NCI-H2171 treated with DMSO at 0.1 percent for 48 hours (cell line): ENCODE results near the gene CDC37.
"Not testable (repeated sequence)": the region's sequence is repeated elsewhere in the genome, so short reads cannot be mapped to it uniquely, and the experiment has no call there.

ENCODE experiments used
- DNase-seq: peaks from one replicate; lab custom pipeline; 2025; lab: John Stamatoyannopoulos, UW

Gene CDC37

DNA sequence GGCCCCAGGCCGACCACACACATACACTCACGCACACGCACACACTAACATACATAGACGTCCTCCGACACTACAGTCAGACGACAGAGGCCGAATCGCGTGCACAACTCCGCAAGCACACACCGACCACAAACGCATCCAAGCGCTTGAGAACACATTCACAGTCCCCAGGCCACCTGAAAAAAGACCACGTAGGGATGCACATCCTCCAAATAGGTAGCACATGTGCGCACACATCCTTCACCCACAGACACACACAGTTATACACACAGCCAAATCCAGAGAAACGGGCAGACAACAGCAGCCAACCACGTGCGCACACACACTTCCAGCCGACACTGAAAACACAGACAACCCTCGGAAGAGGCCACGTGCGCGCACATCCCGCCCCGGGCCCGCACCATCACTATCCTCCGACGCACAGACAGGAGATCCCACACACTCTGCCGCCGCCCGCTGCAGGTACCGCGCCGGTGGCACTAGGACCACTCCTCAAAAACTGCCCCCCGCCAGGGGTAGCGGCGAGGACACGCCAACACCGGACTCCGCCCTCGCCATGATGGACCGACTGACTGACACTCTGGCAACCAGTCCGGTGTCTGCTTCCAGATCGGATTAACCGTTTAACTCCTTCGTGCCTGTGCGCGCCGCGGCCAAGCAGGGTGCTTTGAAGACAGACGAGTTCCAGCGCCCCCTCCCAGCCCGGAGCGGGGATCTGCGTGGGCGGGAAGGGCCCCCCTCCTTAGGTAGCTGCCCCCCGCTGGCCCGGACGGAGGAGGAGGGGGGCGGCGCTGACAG, 16.5 kb upstream of the CDC37 start:
- peak; percentile 97 for DNase-seq

- DNase-seq, result no peak
Measured at GRCh38 chr19:10419200-10419645, 15.9 kb upstream of the CDC37 start.

DNA sequence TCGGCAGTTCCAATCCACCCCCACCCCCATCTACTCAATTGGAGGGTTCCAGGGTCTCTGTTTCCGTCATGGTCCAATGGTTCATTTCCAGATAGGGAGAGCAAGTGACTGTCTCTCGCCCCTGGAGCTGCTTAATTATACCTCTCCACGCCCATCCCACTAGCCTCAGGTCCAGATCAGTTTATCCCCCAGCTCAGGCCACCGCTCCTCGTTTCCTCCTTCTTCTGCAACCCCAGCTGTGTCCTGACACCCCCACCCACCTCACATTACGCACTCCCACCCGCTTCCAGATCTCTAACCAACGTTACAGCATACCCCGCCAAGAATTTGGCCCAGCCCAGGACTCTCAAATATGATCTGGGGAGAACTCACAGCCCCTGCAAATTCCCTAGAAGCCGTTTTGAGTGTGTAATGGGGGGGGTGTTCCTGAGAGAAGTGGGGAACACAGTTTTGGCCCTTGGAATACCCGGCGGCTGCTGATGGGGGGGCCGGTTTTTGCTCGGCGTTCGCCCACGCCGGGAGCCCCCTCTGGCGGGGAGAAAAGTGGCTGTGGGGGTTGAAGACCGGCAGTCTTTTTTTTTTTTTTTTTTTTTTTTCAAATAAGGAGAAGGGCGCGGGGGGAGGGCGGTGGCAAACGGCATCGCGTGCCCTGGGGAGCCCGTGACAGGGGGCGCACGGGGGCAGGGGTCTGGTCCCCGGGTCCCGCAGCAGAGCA, 15.3 kb upstream of the CDC37 start:
- DNase-seq, result peak; percentile 75

- DNase-seq, result no peak
Measured at GRCh38 chr19:10418235-10418484, 14.8 kb upstream of the CDC37 start.

DNA sequence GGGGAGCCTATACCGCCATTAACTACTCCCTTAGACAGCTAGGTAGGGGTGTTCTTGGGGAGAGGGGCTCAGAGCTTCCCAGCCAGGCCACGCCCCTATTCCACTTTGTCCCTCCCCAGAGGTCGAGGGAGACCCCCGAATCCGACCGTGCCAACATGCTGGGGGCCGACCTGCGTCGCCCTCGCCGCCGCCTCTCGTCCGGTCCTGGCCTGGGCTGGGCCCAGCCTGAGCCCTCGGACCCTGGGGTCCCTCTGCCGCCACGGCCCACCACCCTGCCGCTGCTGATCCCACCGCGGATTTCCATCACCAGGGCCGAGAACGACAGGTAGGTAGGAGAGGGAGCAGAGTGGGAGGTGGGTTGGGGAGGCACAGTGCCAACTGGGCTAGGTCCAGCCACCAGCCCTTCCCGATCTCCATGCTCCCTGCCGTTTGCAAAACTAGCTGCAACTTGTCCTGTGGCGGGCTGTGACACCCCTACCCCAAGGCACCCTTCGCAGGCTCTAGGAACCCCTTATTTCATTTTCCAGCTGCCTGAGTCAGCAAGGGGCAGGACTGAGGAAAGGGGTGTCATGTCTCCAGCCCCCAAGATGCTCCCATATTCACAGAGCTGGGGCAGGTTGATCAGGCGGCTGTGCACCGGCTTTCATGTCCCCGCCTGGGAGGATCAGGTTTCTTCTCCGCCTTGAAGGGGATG, 14.3 kb upstream of the CDC37 start:
- peak; percentile 83 for DNase-seq

GRCh38 chr19:10416380-10417257, 13.3 kb upstream of the CDC37 start:
- DNase-seq, result peak; percentile 92

- no peak for DNase-seq
Measured at GRCh38 chr19:10416083-10416379, 12.7 kb upstream of the CDC37 start.

- no peak for DNase-seq
Measured at GRCh38 chr19:10412257-10412977, 9.1 kb upstream of the CDC37 start.

GRCh38 chr19:10411224-10411623, 7.9 kb upstream of the CDC37 start:
- DNase-seq, result not testable (repeated sequence)

DNA sequence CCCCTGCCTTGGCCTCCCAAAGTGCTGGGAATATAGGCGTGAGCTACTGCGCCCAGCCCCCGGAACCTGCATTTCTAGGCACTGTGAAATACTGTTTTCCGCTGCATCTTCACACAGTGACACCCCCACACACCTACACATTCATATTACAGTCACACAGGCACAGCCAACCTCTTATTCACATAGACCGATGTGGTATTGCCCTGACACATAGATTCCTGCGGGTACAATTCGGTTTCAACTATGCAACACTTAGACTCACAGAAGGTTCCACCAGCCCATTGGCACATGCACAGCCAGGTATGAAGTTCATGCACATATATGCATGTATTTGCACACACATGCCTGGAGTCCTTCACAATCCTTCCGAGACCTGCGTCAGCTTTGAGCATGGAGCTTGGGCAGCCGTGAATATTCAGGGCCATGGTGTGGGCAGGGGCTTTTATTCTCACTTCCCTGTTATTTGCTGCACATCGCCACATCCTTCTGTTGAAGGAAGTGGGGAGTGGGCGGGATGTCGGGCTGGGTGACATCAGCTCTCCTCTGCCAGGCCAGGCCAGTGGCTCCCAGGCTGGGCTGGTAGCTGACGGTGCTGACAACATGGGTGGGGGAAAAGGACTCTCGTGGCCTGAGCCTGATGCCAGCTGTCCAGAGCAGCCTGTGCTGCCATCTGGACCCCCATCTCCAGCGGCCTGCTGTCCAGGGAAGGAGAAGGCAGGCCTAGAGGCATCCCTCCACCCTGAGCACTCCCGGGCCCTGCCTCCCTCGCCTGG, 5.4 kb upstream of the CDC37 start:
- DNase-seq, result no peak

DNA sequence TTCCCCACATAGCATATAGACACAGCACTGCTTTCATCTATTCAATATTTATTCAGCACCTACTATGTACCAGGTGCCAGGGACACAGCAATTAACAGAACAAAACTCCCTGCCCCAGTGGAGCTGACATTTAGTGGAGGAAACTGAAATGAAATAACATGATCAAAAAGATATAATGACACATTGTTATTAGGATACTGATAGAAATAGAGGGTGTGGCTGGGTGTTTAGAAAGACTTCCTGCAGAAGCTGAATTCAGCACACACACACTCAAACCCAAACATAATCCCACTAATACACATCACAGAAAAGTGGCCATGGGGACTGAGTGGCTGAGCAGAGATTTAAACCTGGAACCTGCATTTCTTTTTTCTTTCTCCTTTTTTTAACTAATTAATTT, 3.8 kb upstream of the CDC37 start:
- no peak for DNase-seq

DNA sequence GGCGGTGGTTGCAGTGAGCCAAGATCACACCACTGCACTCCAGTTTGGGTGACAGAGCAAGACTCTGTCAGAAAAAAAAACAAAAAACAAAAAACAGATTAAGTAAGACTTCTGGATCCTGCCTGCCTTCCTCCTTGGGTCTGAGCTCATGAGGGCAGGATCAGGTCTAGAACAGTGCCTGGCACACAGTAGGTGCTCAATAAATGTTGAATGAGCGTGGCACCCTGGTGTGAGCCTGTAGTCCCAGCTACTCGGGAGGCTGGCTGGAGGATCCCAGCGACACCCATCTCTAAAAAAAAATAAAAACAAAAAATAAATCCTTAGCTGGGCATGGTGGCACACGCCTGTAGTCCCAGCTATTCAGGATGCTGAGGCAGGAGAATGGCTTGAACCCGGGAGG, 2.8 kb upstream of the CDC37 start:
- no peak for DNase-seq

DNA sequence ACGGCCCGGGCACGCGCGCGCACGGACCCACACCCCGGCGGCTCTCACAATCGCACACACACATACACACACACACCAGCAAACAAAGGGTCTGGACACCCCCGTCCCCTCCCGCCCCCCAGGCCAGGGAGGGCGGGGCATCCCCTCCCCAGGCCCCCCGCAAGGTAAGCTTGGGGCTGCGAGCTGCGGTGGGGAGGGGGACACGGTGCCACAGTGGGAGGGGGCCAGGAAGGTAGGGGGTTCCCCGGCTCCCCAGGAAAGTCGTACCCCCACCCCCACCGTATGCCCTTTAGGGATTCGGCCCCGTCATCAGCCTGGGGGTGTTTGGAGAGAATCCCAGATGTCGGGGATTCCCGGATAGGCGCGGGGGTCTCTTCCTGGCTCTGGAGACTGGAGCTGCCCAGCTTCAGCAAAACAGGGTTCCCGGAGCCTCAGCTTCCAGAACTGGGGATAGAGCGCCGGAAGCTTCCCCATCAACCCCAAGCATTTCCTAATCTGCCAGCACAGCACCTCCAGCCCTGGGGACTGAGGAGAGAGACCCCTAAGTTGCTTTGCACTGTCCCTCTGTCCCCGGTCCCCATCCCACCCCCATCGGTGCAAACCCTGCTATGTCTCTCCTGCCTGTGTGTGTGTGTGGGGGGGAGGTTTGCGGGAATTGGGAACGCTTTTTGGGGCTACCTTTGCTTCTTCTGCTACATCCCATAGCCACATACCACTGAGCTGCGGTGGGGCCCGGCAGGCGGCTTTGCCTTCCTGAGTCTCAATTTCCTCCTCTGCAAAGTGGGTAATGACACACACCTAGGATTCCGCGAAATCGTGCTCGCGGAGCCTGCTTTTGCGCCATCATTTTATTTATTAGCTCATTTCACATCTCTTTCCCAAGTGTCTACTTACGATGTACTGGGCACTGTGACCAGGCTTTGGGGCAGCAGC, 1.8 kb upstream of the CDC37 start:
- no peak for DNase-seq

- no peak for DNase-seq
Measured at GRCh38 chr19:10402441-10403038, 802 bp downstream of the CDC37 start.

DNA sequence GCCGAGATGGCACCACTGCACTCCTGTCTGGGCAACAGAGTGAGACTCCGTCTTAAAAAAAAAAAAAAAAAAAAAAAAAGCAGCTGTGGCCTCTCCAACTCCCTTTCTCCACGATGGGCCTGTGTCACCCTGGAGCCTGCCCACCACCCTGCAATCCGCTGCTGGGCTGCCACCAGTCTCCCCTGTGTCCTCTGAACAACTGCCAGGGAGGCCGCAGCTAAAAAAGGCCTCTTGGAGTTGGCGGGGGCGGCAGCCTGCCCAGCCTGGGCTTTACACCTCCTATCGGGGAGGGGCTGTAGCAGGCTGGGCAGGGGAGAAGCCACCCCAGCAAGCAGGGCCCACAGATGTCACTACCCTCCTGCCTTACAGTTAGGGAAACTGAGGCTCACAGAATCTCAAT, 3.5 kb downstream of the CDC37 start:
- no peak for DNase-seq

DNA sequence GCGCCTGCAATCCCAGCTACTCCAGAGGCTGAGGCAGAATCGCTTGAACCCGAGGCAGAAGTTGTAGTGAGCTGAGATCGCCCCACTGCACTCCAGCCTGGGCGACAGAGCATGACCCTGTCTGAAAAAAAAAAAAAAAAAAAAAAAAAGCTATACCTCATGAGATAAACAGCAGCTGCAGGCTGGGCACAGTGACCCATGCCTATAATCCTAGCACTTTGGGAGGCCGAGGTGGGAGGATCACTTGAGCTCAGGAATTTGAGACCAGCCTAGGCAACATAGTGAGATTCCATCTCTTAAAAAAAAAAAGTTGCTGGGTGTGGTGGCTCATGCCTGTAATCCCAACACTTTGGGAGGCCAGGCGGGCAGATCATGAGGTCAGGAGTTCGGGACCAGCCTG, 4.0 kb downstream of the CDC37 start:
- DNase-seq, result not testable (repeated sequence)

DNA sequence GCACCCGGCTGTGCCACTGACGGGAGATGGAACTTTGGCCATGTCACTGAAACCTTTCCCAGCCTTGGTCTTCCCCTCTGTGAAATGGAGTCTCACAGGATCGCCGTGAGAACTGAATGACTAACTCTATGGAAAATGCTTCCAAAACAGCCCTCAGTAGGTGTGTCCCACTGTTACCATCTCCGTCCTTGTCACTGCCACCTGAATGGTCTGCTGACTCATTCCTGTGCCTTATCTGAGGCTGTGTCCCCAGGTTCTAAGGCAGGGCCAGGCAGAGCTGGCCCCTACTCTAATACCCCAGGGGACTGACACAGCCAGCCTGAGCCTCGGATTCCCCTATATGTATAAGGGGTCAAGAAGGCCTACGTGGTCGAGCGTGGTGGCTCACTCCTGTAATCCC, 4.5 kb downstream of the CDC37 start:
- DNase-seq, result no peak

- no peak for DNase-seq
Measured at GRCh38 chr19:10395917-10396316, 7.4 kb downstream of the CDC37 start.

GRCh38 chr19:10395436-10395835, 7.9 kb downstream of the CDC37 start:
- no peak for DNase-seq
